ENCODE results near the gene COL23A1.

The COL23A1 gene

DNA sequence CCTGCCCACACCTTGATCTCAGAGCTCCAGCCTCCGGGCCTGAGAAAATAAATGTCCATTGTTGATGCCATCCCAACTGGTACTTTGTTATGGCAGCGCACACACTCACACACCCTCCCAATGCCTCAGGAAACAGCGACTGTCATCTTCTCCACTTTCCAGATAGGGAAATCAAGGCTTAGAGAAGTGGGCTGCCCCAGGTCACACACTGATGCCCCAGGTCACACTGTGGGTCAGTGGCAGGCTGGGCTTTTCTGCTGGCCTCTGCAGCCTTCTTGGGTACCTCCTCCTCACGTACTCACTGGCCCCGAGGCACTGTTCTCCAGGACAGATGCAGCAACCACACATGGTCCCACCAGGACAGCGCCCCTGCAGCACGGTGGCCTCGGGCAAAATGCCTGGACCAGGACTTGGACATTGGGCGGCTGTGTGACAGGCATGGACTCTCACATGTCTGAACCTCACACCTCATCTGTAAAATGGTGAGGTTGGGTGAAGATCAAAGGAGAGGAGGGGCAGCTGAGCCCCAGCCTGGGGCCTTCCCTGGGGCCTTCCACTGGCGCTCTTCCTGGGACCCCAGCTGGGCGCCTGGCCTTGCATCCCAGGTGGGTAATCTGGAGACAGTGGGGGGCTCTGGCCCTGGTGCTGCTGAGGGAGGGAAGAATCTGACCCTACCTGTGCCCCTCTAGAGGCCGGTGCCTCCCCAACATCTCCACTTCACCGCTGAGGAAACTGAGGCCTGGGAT is 156.0 kb downstream of the COL23A1 start:
- no peak for DNase-seq (ENCODE audit: low read depth)

DNA sequence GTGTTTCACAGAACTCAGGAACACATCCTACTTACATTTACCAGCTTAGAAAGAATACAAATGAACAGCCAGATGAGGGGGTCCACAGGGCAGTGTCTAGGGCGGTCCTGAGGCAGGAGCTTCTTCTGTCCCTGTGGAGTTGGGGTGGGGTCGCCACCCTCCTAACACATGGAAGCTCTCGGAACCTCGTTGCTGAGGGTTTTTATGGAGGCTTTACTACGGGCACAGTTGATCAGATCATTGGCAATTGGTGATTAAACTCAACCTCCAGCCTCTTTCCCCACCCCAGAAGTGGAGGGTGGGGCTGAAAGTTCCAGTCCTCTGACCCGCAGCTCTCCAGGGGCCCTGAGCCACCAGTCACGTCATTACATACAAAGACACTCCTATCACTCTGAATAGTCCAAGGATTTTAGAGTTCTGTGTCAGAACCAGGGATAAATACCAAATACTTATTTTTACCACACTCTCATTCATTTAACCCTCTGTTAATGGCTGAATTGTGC is 156.9 kb downstream of the COL23A1 start:
- no peak for DNase-seq (ENCODE audit: low read depth)

- DNase-seq (ENCODE audit: low read depth), result no peak
Measured at GRCh38 chr5:178432421-178433272, 157.5 kb downstream of the COL23A1 start.

DNA sequence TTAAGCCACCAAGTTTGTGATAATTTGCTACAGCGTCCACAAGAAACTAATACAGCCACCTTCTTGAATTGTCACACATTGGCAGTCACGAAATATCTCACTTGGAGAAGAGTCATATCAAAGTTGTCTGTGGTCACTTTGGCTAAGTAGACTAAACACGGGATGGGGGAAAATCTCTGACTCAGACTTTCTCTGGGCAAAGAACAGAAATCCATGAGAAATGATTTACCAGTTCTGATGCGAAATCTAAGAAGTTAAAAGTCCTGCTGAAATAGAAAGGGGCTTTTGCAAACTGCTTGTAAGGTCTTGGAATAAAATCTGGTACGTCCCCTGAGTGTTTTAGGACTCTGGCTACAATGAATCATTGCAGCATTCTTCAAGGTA is 158.4 kb downstream of the COL23A1 start:
- DNase-seq (ENCODE audit: low read depth), result peak; percentile 24

DNA sequence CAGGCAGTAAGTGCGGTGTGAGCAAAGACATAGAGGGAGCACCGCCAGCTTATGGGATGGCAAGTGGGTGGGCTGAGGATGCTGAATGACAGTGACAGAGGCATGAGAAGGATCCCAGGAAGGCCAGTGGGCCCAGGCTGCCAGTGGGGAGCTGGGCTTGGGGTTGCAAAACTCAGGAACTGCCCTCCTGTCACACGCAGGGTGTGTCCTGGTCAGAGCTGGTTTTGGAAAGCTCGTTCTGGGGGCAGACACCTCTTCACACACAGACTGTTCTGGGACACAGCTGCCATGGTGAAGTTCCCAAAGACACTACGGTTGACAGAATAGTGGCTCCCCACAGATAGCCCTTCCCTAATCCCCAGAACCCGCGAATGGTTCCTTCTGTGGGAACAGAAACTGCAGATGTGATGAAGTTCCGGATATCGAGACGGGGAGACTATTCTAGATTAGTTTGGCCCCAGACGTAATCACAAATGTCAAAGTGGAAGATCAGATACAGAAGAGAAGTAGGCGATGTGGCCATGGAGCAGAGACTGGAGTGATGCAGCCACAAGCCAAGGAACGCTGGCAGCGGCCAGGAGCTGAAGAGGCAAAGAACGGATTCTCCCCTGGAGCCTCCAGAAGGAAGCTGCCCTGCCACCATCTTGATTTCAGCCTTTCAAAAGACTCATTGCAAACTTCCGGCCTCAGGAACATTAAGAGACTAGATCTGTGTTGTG is 159.0 kb downstream of the COL23A1 start:
- DNase-seq (ENCODE audit: low read depth), result no peak

DNA sequence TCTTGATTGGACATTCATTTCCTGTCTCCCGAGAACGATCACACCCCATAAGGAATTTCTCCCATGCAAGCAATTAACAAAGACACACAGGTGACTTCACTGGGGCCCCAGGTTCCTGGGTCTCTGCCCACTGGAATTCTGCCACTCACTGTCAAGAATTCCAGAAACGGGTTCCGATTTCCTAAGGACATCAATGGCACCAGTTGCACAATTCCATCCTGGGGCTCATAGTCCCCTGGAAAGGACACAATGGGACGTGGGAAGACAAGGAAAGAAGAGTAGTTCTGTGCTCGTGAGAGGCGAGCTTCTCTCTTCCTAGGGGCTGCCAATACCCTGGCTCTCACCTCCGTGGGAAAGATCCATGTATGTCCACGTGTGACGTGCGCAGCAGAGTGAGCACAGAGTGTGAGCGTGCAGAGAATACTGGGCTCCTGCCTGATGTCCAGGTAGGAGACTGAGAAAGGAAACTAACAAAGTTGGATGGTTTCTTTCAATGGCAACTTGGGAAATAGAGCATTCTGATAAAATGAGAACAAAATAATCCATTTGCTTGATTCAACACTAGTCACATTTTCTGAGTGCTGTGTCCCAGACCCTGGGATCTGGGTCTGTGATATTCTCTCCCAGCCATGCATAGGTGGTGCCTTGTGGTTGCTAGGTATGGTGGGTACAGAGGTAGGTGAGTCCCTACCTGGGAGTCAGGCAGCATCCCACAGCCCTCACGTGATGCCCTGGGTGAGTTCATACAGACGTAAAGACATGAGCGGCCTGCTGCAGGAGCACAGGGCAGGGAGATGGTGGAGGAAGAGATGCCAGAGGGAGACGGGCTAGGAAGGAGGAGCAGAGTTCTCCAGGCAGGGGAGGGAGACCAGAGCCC is 159.8 kb downstream of the COL23A1 start:
- DNase-seq (ENCODE audit: low read depth), result no peak

DNA sequence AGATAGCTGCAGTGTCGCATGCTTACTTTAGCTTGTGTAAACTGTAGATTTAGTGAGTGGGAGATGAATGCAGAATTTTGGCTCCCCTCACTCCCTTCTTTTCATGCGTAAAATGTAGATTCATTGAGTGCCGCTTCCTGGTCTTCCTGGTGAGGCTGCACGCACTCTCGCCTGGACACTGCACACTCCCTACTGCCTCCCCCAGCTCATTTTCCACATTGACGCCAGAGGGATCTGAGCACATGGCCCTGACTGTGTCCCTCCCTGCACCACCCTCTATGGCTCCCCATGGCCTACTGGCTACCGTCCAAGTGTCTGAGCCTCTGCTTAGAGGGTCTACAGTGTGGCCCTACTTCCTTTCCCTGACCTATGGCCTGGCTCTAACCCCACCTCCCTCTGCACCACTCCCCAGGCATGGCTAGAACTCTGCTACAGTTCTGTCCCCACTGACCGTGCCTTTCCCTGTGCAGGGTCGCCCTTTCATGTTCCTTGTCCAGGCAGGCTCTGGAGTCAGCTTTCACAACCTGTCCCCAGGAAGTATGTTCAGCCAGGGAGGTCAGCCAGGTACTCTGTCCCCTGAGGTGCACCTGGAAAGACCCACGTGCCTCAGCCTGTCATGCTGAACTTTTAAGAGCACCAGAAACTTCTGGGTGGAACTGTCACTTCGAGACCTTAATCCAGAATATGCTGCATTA is 160.6 kb downstream of the COL23A1 start:
- no peak for DNase-seq (ENCODE audit: low read depth)

DNA sequence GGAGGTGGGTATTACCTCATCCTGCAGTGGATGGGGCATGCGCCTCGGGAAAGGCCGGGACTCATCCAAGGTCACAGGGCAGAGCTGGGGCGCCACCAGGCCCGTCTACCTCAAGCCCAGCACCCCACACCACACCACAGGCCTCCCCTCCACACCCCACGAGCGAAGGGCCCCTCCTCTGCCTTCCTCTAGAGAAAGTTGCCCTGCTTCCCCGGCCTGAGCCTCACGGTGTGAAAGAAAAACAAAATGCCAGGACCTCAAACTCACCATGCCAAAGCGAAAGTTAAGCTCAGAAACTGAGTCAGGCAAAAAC is 161.1 kb downstream of the COL23A1 start:
- no peak for DNase-seq (ENCODE audit: low read depth)

GRCh38 chr5:178428341-178429155 is 161.6 kb downstream of the COL23A1 start:
- DNase-seq (ENCODE audit: low read depth), result no peak

GRCh38 chr5:178427576-178428197 is 162.5 kb downstream of the COL23A1 start:
- DNase-seq (ENCODE audit: low read depth), result no peak

DNA sequence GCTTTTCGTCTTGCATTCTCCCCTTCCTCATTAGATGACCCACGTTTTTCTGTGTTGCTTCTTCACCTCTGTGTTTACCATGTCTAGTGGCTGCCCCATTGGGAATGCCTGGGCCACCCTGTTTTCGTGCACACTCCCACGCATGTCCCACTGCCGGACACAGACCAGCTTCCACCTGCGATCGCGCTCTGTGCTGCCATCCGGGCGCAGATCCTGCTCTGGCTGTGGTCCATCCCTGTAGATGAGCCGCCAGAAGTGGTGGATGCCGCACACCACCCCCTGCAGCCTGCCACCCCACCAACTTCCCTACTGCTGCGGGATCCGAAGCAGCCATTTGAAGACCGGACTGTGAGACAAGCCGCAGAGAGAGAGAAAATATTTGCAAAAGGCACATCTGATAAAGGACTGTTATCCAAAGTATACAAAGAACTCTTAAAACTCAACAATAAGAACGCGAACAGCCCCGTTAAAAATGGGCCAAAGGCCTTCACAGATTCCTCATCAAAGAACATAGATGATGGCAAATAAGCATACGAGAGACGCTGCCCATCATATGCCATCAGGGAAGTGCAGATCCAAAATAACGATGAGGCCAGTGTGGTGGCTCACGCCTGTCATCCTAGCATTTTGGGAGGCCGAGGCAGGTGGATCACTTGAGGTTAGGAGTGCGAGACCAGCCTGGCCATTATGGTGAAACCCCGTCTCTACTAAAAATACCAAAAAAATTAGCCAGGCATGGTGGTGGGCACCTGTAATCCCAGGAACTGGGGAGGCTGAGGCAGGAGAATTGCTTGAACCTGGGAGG is 163.7 kb downstream of the COL23A1 start:
- DNase-seq (ENCODE audit: low read depth), result no peak

DNA sequence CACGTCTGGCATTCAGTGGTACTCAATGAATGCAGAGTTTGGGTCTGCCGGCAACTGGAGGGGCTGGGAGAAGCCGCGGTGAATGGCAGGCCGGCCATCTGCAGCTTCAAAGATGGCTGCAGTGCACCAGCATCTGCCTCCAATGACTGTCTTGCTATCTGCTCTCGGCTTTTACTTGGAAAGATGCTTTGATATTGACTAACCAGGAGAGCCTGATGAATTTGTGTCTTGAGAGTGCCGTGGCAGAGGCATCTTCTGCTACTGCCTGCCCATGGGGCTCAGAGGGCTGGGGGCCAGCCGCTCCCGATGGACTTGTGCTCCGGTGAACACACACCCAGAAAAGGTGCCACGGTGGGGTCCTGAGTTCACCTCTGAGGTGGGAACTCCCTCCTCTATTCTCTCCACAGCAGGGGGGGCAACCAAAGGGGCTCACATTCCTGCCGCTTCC is 164.5 kb downstream of the COL23A1 start:
- DNase-seq (ENCODE audit: low read depth), result no peak

- no peak for DNase-seq (ENCODE audit: low read depth)
Measured at GRCh38 chr5:178424810-178425177, 165.4 kb downstream of the COL23A1 start.

- no peak for DNase-seq (ENCODE audit: low read depth)
Measured at GRCh38 chr5:178423901-178424809, 166.0 kb downstream of the COL23A1 start.

DNA sequence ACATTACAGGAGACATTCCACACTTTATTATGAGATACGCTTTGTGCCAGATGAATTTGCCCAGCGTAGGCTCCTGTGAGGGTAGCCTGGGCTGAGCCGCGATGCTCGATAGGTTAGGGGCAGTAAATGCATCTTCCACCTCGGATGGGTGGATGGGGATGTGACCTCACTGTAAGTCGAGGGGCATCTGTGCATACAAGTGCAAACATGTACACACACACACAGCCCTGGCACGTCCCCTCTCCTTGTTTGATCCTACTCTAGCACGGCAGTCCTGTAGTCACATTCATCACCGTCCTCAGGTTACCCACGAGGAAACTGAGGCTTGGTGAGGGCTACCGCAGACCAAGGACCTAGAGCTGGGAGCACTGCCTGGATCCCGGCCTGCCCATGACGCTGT is 166.8 kb downstream of the COL23A1 start:
- no peak for DNase-seq (ENCODE audit: low read depth)

- no peak for DNase-seq (ENCODE audit: low read depth)
Measured at GRCh38 chr5:178422400-178422775, 167.8 kb downstream of the COL23A1 start.

DNA sequence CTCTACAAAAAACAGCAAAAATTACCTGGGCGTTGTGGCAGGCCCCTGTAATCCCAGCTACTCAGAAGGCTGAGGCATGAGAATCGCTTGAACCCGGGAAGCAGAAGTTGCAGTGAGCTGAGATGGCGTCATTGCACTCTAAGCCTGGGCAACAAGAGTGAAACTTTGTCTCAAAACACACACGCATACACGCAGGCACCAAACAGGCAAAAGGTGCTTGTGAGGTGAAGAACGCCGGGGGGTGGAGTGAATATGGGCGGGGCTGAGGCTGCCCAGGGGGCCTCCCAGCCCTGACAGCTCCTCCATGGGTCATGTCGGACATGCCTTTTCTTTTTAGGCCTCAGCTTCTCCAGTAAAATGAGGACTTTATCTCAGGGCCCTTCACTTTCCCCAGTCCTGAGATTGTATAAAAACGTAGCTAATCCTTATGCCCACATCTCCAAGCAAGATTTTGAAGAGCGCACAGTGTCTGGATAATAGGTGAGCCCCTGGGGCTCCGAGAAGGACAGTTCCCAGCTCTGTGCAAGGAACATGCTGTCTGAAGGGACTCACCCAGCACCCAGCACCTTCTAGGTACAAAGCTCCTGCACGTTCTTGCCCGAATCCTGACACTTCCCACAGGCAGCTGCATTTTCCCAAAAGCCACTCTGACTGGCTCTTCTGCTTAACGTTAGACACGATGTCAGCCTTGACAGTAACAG is 168.3 kb downstream of the COL23A1 start:
- no peak for DNase-seq (ENCODE audit: low read depth)

Measured in GM04503 (cell line).